IMR-90 (cell line): ENCODE data around the gene CCDC13. TPM values are rescaled to one million over a fixed set of nuclear protein-coding genes. Genes with fewer than 3 reads are reported as not detected.

Experiments used
- ATAC-seq: fragments of 200-7000 bp; cut with Tn5 transposase; 2 replicates; pipeline ENCODE4 v1.9.1; 2020; ENCODE audit warnings: low read depth, mild to moderate bottlenecking, moderate library complexity
- BruUV-seq: library from RNA; stranded (reverse); fragments of 400-500 nt; replicated peaks from 2 replicates; lab custom pipeline; 2021; lab: Mats Ljungman, UMichigan
- CTCF ChIA-PET: fragments of 300-600 bp; formaldehyde crosslinking; extraction: SDS; loops from one replicate; lab custom pipeline; 2021; ENCODE audit warnings: antibody characterized with exemption; lab: Yijun Ruan, JAX
- POLR2A ChIA-PET: fragments of 300-600 bp; sonication (Branson Sonifier 250); formaldehyde crosslinking; loops from one replicate; lab custom pipeline; 2022; ENCODE audit warnings: antibody characterized with exemption; ENCODE audit not compliant: unreplicated experiment; lab: Charles Lee
- DNase-seq: peaks from one replicate; pipeline ENCODE4 v3.0.0; 2013
- H2AFZ ChIP-seq: replicated peaks from 2 replicates; pipeline ENCODE3; 2013; ENCODE audit warnings: low read length, mild to moderate bottlenecking; ENCODE audit not compliant: poor library complexity
- H2AK5ac ChIP-seq: 2 replicates; pipeline ENCODE4 v1.6.1; 2013; ENCODE audit warnings: low read depth, low read length, inconsistent platforms
- H2AK9ac ChIP-seq: replicated peaks from 2 replicates; pipeline ENCODE3; 2013; ENCODE audit warnings: mild to moderate bottlenecking, low read depth, low read length, moderate library complexity; ENCODE audit not compliant: poor library complexity
- H2BK120ac ChIP-seq: 2 replicates; pipeline ENCODE4 v1.6.1; 2013; ENCODE audit warnings: low read depth, low read length, inconsistent platforms
- H2BK15ac ChIP-seq: 3 replicates; pipeline ENCODE4 v1.6.1; 2013; ENCODE audit warnings: low read depth, low read length, inconsistent platforms
- H2BK20ac ChIP-seq: 2 replicates; pipeline ENCODE4 v1.6.1; 2013; ENCODE audit warnings: low read depth, mild to moderate bottlenecking, inconsistent platforms, low read length, moderate library complexity
- H2BK5ac ChIP-seq: 2 replicates; pipeline ENCODE4 v1.6.1; 2013; ENCODE audit warnings: mild to moderate bottlenecking, low read depth, low read length, inconsistent platforms; ENCODE audit not compliant: poor library complexity, severe bottlenecking
- H3K14ac ChIP-seq: replicated peaks from 2 replicates; pipeline ENCODE4 v1.6.1; 2013; ENCODE audit warnings: low read depth, low read length, inconsistent platforms
- H3K18ac ChIP-seq: 2 replicates; pipeline ENCODE4 v1.6.1; 2013; ENCODE audit warnings: low read depth, low read length, control low read depth
- H3K23ac ChIP-seq: 2 replicates; pipeline ENCODE4 v1.6.1; 2013; ENCODE audit warnings: low read depth, low read length, inconsistent platforms
- H3K27ac ChIP-seq: 2 replicates; pipeline ENCODE4 v1.5.1; 2013; ENCODE audit warnings: mild to moderate bottlenecking, control low read depth, low read length; ENCODE audit not compliant: insufficient read depth
- H3K27me3 ChIP-seq: 2 replicates; pipeline ENCODE4 v1.6.1; 2013; ENCODE audit warnings: low read length; ENCODE audit not compliant: control insufficient read depth, insufficient read depth
- H3K36me3 ChIP-seq: 2 replicates; pipeline ENCODE4 v1.6.1; 2013; ENCODE audit warnings: low read length, mixed read lengths; ENCODE audit not compliant: control insufficient read depth, insufficient read depth
- H3K4ac ChIP-seq: 2 replicates; pipeline ENCODE4 v1.6.1; 2013; ENCODE audit warnings: low read depth, low read length, inconsistent platforms
- H3K4me1 ChIP-seq: 2 replicates; pipeline ENCODE4 v1.6.1; 2013; ENCODE audit warnings: low read length, mixed read lengths; ENCODE audit not compliant: control insufficient read depth, insufficient read depth
- H3K4me2 ChIP-seq: 2 replicates; pipeline ENCODE4 v1.6.1; 2013; ENCODE audit warnings: low read depth, mild to moderate bottlenecking, control low read depth, low read length, moderate library complexity
- H3K4me3 ChIP-seq: 2 replicates; pipeline ENCODE4 v1.5.1; 2013; ENCODE audit warnings: low read depth, mild to moderate bottlenecking, control low read depth, low read length, moderate library complexity; ENCODE audit not compliant: insufficient read depth
- H3K56ac ChIP-seq: 2 replicates; pipeline ENCODE4 v1.6.1; 2013; ENCODE audit warnings: low read length, inconsistent platforms; ENCODE audit not compliant: insufficient read depth; ENCODE audit errors: extremely low read depth
- H3K79me1 ChIP-seq, 2 experiments: 2 replicates each; pipeline ENCODE4 v1.6.1; 2013; ENCODE audit warnings: low read length in 2 of 2, inconsistent platforms in 1 of 2, low read depth in 1 of 2
- H3K9ac ChIP-seq: 2 replicates; pipeline ENCODE4 v1.6.1; 2013; ENCODE audit warnings: low read depth, low read length, control low read depth
- H3K9me1 ChIP-seq: 2 replicates; pipeline ENCODE4 v1.6.1; 2013; ENCODE audit warnings: low read length, inconsistent platforms; ENCODE audit not compliant: insufficient read depth
- H3K9me3 ChIP-seq: 2 replicates; pipeline ENCODE4 v1.6.1; 2013; ENCODE audit warnings: low read length; ENCODE audit not compliant: control insufficient read depth, insufficient read depth
- H4K20me1 ChIP-seq: 2 replicates; pipeline ENCODE4 v1.6.1; 2013; ENCODE audit warnings: low read length, inconsistent platforms; ENCODE audit not compliant: insufficient read depth
- H4K5ac ChIP-seq: 2 replicates; pipeline ENCODE4 v1.6.1; 2013; ENCODE audit warnings: mild to moderate bottlenecking, low read depth, low read length, control low read depth
- H4K8ac ChIP-seq, 2 experiments: 2 replicates each; pipeline ENCODE4 v1.6.1; 2013; ENCODE audit warnings: low read depth in 2 of 2, low read length in 2 of 2, control low read depth in 1 of 2, inconsistent platforms in 1 of 2
- H4K91ac ChIP-seq: 2 replicates; pipeline ENCODE4 v1.6.1; 2013; ENCODE audit warnings: low read depth, low read length, inconsistent platforms; ENCODE audit not compliant: insufficient read depth
- BHLHE40 ChIP-seq: fragments of 150-350 bp; IDR thresholded peaks from 2 replicates; pipeline ENCODE4 v1.6.1; 2016; ENCODE audit warnings: mild to moderate bottlenecking, low read depth, low read length
- CHD1 ChIP-seq: IDR thresholded peaks from 2 replicates; pipeline ENCODE4 v1.6.1; 2012; ENCODE audit warnings: low read depth, low read length, improper control_type of control experiment
- ELK1 ChIP-seq: fragments of 150-350 bp; IDR thresholded peaks from 2 replicates; pipeline ENCODE4 v1.6.1; 2016; ENCODE audit warnings: low read depth, mild to moderate bottlenecking, low read length, moderate library complexity, borderline replicate concordance
- MAFK ChIP-seq: IDR thresholded peaks from 2 replicates; pipeline ENCODE4 v1.6.1; 2012; ENCODE audit warnings: low read depth, low read length, improper control_type of control experiment
- MAZ ChIP-seq: IDR thresholded peaks from 2 replicates; pipeline ENCODE4 v1.6.1; 2012; ENCODE audit warnings: low read depth, mild to moderate bottlenecking, low read length, improper control_type of control experiment, moderate library complexity, borderline replicate concordance
- MXI1 ChIP-seq: IDR thresholded peaks from 2 replicates; pipeline ENCODE4 v1.6.1; 2012; ENCODE audit warnings: low read depth, mild to moderate bottlenecking, low read length, moderate library complexity, borderline replicate concordance
- POLR2A ChIP-seq: IDR thresholded peaks from 2 replicates; pipeline ENCODE4 v1.6.1; 2012; ENCODE audit warnings: mild to moderate bottlenecking, low read depth, low read length
- RAD21 ChIP-seq: IDR thresholded peaks from 2 replicates; pipeline ENCODE4 v1.6.1; 2012; ENCODE audit warnings: low read length, improper control_type of control experiment
- RCOR1 ChIP-seq: IDR thresholded peaks from 2 replicates; pipeline ENCODE4 v1.6.1; 2012; ENCODE audit warnings: mild to moderate bottlenecking, low read length, improper control_type of control experiment; ENCODE audit not compliant: insufficient replicate concordance
- RFX5 ChIP-seq: IDR thresholded peaks from 2 replicates; pipeline ENCODE4 v1.8.0; 2012; ENCODE audit warnings: low read depth, mild to moderate bottlenecking, low read length, moderate library complexity
- USF2 ChIP-seq: fragments of 150-350 bp; IDR thresholded peaks from 2 replicates; pipeline ENCODE4 v1.6.1; 2017; ENCODE audit warnings: mild to moderate bottlenecking, antibody characterized with exemption, low read length, low read depth
- WGBS, 2 experiments: methylation state at CpG; one replicate each; pipeline versions ENCODE4 v1.1.5 to v1.1.7; 2013; ENCODE audit warnings: missing lambda C conversion rate in 2 of 2; ENCODE audit not compliant: insufficient read length in 1 of 2; ENCODE audit errors: extremely low coverage in 2 of 2; 5-methylcytosine and 5-hydroxymethylcytosine counted together
- dilution Hi-C: fragments of 300-500 bp; cut with HindIII; formaldehyde crosslinking; loops from one replicate; pipeline ENCODE4 v1.14.3; 2018; ENCODE audit warnings: low sequenced_read_pairs; ENCODE audit not compliant: unreplicated experiment
- in situ Hi-C: fragments of 300-500 bp; cut with MboI; formaldehyde crosslinking; loops from 3 replicates; pipeline ENCODE4 v1.14.3; 2019; ENCODE audit warnings: low sequenced_read_pairs, inconsistent platforms, mixed read lengths
- intact Hi-C: fragments of 100-400 bp; cut with micrococcal nuclease; formaldehyde crosslinking; loops from 2 replicates; pipeline ENCODE4 v1.10.0; 2022
- polyA plus RNA-seq, 3 experiments: library from polyadenylated mRNA; depleted of rRNA; stranded (reverse); fragments of >200 nt; gene quantifications; 2 replicates each; pipeline ENCODE4 v1.2.3, GENCODE V29; 2012; ENCODE audit warnings: low replicate concordance in 1 of 3
- total RNA-seq: library from RNA; depleted of rRNA; stranded (reverse); fragments of >200 nt; gene quantifications from 2 replicates; pipeline ENCODE4 v1.2.3, GENCODE V29; 2012

The CCDC13 gene
- total and polyA plus RNA-seq, 2 of the 4 experiments (the other 2 are of a cell fraction): 0.18 to 0.19 TPM

DNA sequence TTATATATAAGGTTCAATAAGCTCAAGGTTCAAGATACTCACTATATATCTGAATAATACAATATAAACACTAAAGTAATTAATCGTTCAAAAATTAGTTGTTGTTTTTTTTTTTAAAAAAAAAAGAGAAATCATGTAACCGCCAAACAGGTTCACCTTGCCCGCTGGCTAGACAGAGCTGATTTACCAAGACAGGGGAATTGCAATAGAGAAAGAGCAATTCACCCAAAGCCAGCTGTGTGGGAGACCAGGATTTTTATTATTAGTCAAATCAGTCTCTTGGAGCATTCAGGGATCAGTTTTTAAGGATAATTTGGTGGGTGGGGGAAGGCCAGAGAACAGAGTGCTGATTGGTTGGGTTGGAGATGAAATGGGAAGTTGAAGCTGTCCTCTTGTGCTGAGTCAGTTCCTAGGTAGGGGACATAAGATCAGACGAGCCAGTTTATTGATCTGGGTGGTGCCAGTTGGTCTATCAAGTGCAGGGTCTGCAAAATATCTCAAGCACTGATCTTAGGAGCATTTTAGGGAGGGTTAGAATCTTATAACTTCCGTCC lies 23.4 kb upstream of the CCDC13 start:
- H2AK5ac ChIP-seq: no peak overlapping the region
- H3K18ac ChIP-seq: no peak overlapping the region
- BruUV-seq: no TSS peak
- no peak overlapping the region for H3K27ac ChIP-seq
- in situ Hi-C loops (no loop called here), intact Hi-C loops (no loop called here), dilution Hi-C loops (no loop called here)
- no peak overlapping the region for H2AK9ac ChIP-seq
- ChIA-PET POLR2A (no interaction called here), CTCF (interaction anchor here (0.6 to 1.0 kb wide), 2 partner anchors 17 to 82 kb away, joined by 3 to 4 read pairs; no protein-coding TSS in a partner anchor)
- H2BK20ac ChIP-seq: no peak overlapping the region
- H3K36me3 ChIP-seq: peaks cover 8% of the 10 kb centered on the region
- ATAC-seq (no peak), DNase-seq (no peak)
- no peak overlapping the region for H2AFZ ChIP-seq
- H4K8ac ChIP-seq: no peak overlapping the region
- no peak overlapping the region for H2BK5ac ChIP-seq
- H3K27me3 ChIP-seq: no peaks in the 10 kb centered on the region
- H3K9me1 ChIP-seq: no peaks in the 10 kb centered on the region
- H3K4me2 ChIP-seq: no peak overlapping the region
- no peak overlapping the region for H2BK120ac ChIP-seq
- 100% methylated on average over 1 of the region's 5 CpGs; no CpG with 5 or more reads in 1 of the 2 experiments for WGBS, 2 experiments
- no peak overlapping the region for H3K4ac ChIP-seq
- H3K4me3 ChIP-seq: no peak overlapping the region
- no peak for TF ChIP-seq POLR2A
- TF ChIP-seq CHD1: no peak
- no peak for TF ChIP-seq RAD21
- no peak for TF ChIP-seq RFX5
- no peak for TF ChIP-seq BHLHE40
- TF ChIP-seq MAFK: no peak
- TF ChIP-seq MXI1: no peak
- TF ChIP-seq MAZ: no peak
- TF ChIP-seq ELK1: no peak
- no peak for TF ChIP-seq RCOR1
- TF ChIP-seq USF2: no peak
- H3K4me1 ChIP-seq: no peaks in the 10 kb centered on the region
- H3K9me3 ChIP-seq: no peaks in the 10 kb centered on the region
- H2BK15ac ChIP-seq: no peak overlapping the region
- H4K91ac ChIP-seq: no peak overlapping the region
- H3K56ac ChIP-seq: no peak overlapping the region
- no peak overlapping the region for H3K14ac ChIP-seq
- no peak overlapping the region for H4K5ac ChIP-seq
- peaks cover 21 to 46% of the 10 kb centered on the region in 2 experiments for H3K79me1 ChIP-seq
- peaks cover 5% of the 10 kb centered on the region for H4K20me1 ChIP-seq
- H3K9ac ChIP-seq: no peak overlapping the region
- no peak overlapping the region for H3K23ac ChIP-seq
